ENCODE data around the gene SF3B6. TPM values are rescaled to one million over a fixed set of nuclear protein-coding genes. Genes with fewer than 3 reads are reported as not detected.

SF3B6 gene
- total and polyA plus RNA-seq, 2 experiments from 2014 or later, result 140 to 565 TPM

GRCh38 chr2:24085200-24085489 lies 9.0 kb upstream of the SF3B6 start:
- Histone ChIP-seq H3K9me2 (ENCODE audit: insufficient read depth) (no peaks in the 10 kb centered on the region), H3F3A (replicated peaks; ENCODE audit: low read depth) (peaks cover 12% of the 10 kb centered on the region; the same call in 1 of the 2 replicates), H3K4me2 (peak overlapping the region; percentile 74), H4K20me1 (replicated peaks; ENCODE audit: insufficient read depth) (no peaks in the 10 kb centered on the region), H3K4me1 (ENCODE audit: insufficient read depth) (peaks cover 11% of the 10 kb centered on the region), H3K4me3 (peak overlapping the region; percentile 57), H3K27me3 (ENCODE audit: insufficient read depth) (no peaks in the 10 kb centered on the region), H3K27ac (ENCODE audit: low read depth) (peak overlapping the region; percentile 96), H2AFZ (peak overlapping the region; percentile 83), H3K36me3 (ENCODE audit: insufficient read depth) (peaks cover 12% of the 10 kb centered on the region), H3K79me2 (replicated peaks; ENCODE audit: insufficient read depth) (peaks cover 4% of the 10 kb centered on the region)
- TF ChIP-seq EZH2 (IDR thresholded peaks at IDR 0.05; ENCODE audit: low read depth, unreplicated experiment) (no peak), ZNF331 (CRISPR knock-in tag; IDR thresholded peaks at IDR 0.05; ENCODE audit: low read depth) (no peak), NANOG (IDR thresholded peaks at IDR 0.05; ENCODE audit: borderline replicate concordance) (no peak), CTCF (conservative IDR thresholded peaks at IDR 0.05; ENCODE audit: low read depth in 2 of 2) (no peak), REST (IDR thresholded peaks at IDR 0.05; ENCODE audit: unreplicated experiment) (no peak), CREB1 (CRISPR knock-in tag; IDR thresholded peaks at IDR 0.05; ENCODE audit: low read depth) (no peak)
- TF ChIP-seq, protein P1, sequence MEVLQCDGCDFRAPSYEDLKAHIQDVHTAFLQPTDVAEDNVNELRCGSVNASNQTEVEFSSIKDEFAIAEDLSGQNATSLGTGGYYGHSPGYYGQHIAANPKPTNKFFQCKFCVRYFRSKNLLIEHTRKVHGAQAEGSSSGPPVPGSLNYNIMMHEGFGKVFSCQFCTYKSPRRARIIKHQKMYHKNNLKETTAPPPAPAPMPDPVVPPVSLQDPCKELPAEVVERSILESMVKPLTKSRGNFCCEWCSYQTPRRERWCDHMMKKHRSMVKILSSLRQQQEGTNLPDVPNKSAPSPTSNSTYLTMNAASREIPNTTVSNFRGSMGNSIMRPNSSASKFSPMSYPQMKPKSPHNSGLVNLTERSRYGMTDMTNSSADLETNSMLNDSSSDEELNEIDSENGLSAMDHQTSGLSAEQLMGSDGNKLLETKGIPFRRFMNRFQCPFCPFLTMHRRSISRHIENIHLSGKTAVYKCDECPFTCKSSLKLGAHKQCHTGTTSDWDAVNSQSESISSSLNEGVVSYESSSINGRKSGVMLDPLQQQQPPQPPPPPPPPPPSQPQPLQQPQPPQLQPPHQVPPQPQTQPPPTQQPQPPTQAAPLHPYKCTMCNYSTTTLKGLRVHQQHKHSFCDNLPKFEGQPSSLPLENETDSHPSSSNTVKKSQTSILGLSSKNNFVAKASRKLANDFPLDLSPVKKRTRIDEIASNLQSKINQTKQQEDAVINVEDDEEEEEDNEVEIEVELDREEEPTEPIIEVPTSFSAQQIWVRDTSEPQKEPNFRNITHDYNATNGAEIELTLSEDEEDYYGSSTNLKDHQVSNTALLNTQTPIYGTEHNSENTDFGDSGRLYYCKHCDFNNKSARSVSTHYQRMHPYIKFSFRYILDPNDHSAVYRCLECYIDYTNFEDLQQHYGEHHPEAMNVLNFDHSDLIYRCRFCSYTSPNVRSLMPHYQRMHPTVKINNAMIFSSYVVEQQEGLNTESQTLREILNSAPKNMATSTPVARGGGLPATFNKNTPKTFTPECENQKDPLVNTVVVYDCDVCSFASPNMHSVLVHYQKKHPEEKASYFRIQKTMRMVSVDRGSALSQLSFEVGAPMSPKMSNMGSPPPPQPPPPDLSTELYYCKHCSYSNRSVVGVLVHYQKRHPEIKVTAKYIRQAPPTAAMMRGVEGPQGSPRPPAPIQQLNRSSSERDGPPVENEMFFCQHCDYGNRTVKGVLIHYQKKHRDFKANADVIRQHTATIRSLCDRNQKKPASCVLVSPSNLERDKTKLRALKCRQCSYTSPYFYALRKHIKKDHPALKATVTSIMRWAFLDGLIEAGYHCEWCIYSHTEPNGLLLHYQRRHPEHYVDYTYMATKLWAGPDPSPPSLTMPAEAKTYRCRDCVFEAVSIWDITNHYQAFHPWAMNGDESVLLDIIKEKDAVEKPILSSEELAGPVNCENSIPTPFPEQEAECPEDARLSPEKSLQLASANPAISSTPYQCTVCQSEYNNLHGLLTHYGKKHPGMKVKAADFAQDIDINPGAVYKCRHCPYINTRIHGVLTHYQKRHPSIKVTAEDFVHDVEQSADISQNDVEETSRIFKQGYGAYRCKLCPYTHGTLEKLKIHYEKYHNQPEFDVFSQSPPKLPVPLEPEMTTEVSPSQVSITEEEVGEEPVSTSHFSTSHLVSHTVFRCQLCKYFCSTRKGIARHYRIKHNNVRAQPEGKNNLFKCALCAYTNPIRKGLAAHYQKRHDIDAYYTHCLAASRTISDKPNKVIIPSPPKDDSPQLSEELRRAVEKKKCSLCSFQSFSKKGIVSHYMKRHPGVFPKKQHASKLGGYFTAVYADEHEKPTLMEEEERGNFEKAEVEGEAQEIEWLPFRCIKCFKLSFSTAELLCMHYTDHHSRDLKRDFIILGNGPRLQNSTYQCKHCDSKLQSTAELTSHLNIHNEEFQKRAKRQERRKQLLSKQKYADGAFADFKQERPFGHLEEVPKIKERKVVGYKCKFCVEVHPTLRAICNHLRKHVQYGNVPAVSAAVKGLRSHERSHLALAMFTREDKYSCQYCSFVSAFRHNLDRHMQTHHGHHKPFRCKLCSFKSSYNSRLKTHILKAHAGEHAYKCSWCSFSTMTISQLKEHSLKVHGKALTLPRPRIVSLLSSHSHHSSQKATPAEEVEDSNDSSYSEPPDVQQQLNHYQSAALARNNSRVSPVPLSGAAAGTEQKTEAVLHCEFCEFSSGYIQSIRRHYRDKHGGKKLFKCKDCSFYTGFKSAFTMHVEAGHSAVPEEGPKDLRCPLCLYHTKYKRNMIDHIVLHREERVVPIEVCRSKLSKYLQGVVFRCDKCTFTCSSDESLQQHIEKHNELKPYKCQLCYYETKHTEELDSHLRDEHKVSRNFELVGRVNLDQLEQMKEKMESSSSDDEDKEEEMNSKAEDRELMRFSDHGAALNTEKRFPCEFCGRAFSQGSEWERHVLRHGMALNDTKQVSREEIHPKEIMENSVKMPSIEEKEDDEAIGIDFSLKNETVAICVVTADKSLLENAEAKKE (CRISPR knock-in tag; IDR thresholded peaks at IDR 0.05), result no peak
- Mint-ChIP-seq H3K4me1 (peaks cover 19% of the 10 kb centered on the region), H3K4me3 (peak overlapping the region; percentile 86), H3K36me3 (ENCODE audit: low read depth) (peaks cover 35% of the 10 kb centered on the region), H3K27me3 (ENCODE audit: insufficient read depth, low read depth, poor library complexity) (peaks cover 10% of the 10 kb centered on the region), H3K9me3 (no peaks in the 10 kb centered on the region), H3K27ac (peak overlapping the region; percentile 93; the same call in 1 of the 2 replicates)
- DNase-seq (ENCODE audit: low spot score) (peak; percentile 52), ATAC-seq (no peak; the same call in 2 of the 3 replicates)
